H1 (cell line): Measurements from ENCODE around the gene RRH.
"Not testable (repeated sequence)": the region's sequence is repeated elsewhere in the genome, so short reads cannot be mapped to it uniquely, and the experiment has no call there.

Source experiments
- ATF3 ChIP-seq: IDR thresholded peaks from 2 replicates; pipeline ENCODE4 v1.6.1; 2011; ENCODE audit warnings: low read depth, mild to moderate bottlenecking, low read length; ENCODE audit not compliant: insufficient read depth
- CREB1 ChIP-seq: IDR thresholded peaks from 2 replicates; pipeline ENCODE4 v1.6.1; 2012; ENCODE audit warnings: inconsistent platforms
- CTCF ChIP-seq, 3 experiments: IDR thresholded peaks; 1 replicate in 2 of 3; 2 replicates in 1 of 3; pipeline versions ENCODE4 v1.5.1 to v1.6.1; 2011; ENCODE audit warnings: low read length in 3 of 3, mild to moderate bottlenecking in 3 of 3, inconsistent platforms in 2 of 3, low read depth in 1 of 3, moderate library complexity in 1 of 3; ENCODE audit not compliant: insufficient read depth in 1 of 3; ENCODE audit errors: control extremely low read depth in 1 of 3
- EZH2 ChIP-seq: fragments of 200-600 bp; sonication (generic); IDR thresholded peaks from 2 replicates; pipeline ENCODE4 v1.7.1; 2012; ENCODE audit warnings: low read depth, mild to moderate bottlenecking, moderate library complexity, low read length, inconsistent platforms; ENCODE audit not compliant: severe bottlenecking
- RAD21 ChIP-seq, 2 experiments: IDR thresholded peaks in 1 of 2; conservative IDR thresholded peaks in 1 of 2; 2 replicates each; pipeline ENCODE4 v1.6.1; 2011; ENCODE audit warnings: low read depth in 2 of 2, low read length in 2 of 2, improper control_type of control experiment in 1 of 2, inconsistent platforms in 1 of 2, mild to moderate bottlenecking in 1 of 2, moderate library complexity in 1 of 2
- TAF7 ChIP-seq: optimal IDR thresholded peaks from 2 replicates; pipeline ENCODE3; 2011; ENCODE audit warnings: low read depth, mild to moderate bottlenecking, inconsistent platforms, low read length, moderate library complexity, borderline replicate concordance

- not testable (repeated sequence) for TF ChIP-seq CTCF (IDR thresholded peaks at IDR 0.05; ENCODE audit: control extremely low read depth in 1 of 3, insufficient read depth in 1 of 3, low read depth in 1 of 3, low read length in 3 of 3); ATF3; EZH2; RAD21 (IDR thresholded peaks at IDR 0.05 in 1 of 2, conservative IDR thresholded peaks at IDR 0.05 in 1 of 2; ENCODE audit: low read depth in 2 of 2, low read length in 2 of 2); CREB1; TAF7
These were observed 31.9 kb downstream of the RRH start for GRCh38 chr4:109859426-109860300.
